HG03521 (cell line): ENCODE results near the gene MMP11.
A peak's percentile ranks its signal among the peaks of the same experiment; 100 is the strongest.

Experiments used
- ATAC-seq: cut with Tn5 transposase; IDR thresholded peaks from one replicate; pipeline ENCODE4 v1.9.1; 2021; ENCODE audit warnings: mild to moderate bottlenecking, moderate library complexity; ENCODE audit not compliant: unreplicated experiment

MMP11 gene

DNA sequence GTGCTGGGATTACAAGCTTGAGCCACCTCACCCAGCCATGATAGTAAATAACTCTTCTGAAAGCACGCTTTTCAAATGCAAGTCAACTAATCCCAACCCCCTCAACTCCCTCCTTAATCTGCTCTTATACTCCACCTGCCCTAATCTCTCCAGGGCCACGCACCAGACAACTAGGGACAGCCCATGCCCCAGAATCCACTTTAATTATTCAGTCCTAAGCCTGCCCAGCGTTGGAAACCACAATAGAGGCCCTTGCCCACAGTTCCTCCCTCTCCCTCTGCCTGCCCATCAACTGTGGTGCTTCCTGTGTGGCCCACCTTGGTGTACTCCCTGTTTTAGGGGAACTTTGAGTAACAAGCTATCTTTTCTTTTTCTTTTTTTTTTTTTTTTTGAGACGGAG is 15.8 kb upstream of the MMP11 start:
- ATAC-seq: no peak

DNA sequence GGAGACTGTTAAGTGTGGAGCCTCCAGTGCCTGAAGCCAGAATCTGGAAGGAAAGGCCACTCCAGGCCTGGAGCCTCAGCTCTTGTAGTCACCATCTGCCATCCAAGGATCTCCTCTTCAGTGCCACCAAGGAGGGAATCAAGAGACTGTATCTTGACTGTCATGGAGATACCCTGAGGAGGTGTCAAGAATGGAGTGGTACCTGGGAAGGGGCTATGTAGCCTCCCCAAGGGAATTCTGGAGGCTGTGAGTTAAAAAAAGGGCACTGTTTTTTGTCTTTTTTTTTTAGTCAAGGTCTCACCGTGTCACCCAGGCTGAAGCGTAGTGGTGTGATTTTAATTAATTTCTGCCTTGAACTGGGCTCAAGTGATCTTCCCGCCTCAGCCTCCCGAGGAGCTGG is 13.1 kb upstream of the MMP11 start:
- ATAC-seq: no peak

DNA sequence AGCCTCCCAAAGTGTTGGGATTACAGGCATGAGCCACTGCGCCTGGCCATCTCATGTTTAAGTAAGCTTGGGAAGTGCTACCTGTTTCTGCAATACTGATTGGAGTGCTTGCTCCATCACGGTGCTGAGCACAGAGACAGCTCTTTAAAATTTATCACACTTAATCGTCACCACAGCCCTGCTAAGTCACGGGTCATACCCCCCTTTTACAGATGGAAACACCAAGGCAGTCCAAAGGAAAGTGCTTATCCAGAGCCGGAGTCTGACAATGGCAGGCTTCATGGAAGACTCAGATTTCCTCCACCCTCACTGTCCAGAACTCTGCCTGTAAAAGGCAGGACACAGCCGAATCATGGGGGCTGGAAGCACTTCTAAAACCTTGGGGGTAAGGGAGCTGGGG is 12.6 kb upstream of the MMP11 start:
- ATAC-seq: no peak

DNA sequence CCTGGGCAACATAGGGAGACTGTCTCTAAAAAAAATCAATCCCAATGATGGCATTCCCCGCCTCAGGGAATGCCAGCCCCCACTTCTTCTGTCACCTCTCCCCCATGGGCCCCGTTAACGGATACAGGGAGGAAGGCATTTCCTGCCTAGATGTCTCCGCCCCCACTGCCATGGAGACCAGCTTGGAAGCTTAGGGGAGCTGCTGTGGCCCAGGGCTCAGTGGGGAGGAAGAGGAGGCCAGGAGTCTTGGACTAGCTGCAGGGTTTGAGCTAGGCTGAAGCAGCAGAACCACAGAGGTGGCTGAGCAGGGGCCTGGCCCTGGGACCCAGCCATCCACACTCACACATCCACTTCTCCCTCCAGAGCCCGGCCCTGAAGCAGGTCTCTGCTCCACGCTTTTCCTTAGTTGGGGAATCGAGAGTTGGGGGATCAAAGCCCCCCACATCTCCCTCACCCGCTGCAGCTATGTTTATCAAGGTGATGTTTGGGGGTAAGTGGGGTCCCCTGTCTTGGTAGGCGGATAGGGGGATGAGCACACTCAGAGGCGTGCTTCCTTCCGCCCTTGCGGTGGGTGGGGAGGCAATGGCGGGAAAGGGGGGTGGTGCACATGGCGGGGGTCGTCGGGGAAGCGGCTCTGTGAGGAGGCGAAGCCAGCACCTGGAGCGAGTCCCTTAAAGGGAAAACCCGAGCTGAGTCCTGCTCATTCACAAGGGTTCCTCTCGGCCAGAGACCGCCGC is 9.6 kb upstream of the MMP11 start, which contains the start of gene C22orf15:
Gene C22orf15 (plus strand): TSS at position 149 of the 737 bp plus-strand sequence. CDS start 317 bp downstream, at position 466.
- ATAC-seq: no peak

DNA sequence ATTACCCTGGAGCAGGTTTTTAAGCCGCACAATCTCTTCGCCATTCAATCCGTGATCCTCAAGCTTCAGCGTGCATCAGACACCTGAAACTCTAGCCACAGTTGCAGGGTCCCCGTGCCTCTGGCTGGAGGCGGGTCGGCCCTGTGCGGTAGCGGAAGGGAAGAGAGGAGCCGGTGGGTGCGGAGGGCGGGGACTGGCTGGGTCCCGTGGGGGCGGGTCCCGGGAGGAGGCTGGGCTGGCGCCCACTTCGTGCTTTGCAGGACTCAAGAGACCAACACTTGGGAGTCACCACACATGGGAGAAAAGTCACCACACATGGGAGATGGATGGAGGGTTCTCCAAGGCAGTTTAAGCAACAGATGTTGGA is 9.1 kb upstream of the MMP11 start:
- ATAC-seq: no peak

DNA sequence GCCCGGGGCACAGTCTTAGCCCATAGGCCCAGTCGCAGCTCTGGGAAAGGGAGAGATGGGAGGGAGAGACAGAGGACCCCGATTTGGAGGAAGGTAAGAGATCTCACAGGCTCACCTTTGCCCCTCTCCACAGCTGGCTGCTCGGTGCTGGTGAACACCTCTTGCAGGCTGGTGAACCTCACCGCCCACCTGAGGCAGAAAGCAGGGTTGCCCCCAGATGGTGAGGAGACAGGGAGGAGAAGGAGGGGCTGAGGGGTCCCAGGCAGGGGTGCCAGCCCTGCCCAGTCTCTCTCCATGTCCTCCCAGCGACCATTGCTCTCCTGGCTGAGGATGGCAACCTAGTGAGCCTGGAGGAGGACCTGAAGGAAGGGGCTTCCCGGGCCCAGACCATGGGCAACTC is 8.7 kb upstream of the MMP11 start:
- ATAC-seq: no peak

DNA sequence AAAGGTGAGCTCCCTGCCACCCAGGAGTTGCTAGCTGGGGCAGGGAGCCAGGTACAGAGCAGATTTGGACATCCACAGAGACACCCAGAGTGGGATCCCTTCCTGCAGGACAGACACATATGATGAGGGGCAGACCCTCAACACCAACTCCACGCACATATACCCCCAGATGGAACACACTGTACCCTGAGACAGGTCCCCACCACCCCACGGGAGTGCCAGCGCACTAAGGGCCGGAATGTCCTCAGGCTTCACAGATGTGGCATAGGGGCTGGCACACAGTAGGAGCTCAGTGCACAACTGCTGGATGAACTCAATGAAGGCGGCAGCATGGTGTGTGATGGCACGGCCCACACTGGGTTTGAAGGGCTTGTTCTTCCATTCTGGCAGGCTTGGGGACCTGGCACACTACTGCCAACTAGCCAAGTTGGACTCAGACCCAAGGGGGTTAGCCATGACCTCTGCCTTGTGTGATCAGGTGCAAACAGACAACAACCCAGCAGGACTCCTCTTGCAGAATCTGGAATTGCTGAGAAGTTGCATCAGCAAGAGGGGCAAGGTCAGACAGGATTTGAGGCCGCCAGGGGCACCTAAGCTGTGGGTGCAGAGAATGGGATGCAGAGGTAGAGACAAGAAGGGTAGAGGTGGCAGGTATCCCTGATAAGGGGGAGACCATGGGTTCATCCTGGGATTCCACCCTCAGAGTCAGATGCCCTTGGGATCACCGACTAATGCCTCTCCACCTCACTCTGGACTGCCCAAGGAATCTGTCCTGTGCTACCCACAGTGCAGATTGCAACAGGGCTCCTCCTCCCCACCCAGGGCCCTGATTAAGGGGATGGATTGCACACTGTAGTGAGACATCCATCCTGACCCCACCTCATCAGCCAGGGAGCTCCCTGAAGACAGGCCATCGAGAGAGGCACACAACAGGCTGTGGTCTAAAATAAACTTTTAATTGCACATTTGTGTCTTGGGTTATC is 7.5 kb upstream of the MMP11 start:
- no peak for ATAC-seq

DNA sequence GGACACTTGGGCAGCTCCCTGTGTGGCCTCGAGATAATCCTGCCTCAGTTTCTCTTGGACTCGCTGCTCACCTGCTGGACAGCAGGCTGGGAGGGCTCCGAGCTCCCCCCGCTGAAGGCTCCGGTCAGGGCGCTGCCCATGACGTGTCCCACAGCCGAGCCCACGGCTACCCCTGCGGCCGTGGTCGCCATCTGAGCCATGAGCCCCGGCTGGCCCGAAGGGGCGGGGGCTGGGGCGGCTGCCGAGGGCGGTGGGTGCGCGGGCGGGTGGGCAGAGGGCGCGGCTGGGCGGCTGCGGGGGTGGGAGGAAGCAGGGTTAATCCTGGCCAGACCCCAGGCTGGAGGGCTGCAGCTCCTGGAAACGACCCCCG is 5.4 kb upstream of the MMP11 start:
- no peak for ATAC-seq

DNA sequence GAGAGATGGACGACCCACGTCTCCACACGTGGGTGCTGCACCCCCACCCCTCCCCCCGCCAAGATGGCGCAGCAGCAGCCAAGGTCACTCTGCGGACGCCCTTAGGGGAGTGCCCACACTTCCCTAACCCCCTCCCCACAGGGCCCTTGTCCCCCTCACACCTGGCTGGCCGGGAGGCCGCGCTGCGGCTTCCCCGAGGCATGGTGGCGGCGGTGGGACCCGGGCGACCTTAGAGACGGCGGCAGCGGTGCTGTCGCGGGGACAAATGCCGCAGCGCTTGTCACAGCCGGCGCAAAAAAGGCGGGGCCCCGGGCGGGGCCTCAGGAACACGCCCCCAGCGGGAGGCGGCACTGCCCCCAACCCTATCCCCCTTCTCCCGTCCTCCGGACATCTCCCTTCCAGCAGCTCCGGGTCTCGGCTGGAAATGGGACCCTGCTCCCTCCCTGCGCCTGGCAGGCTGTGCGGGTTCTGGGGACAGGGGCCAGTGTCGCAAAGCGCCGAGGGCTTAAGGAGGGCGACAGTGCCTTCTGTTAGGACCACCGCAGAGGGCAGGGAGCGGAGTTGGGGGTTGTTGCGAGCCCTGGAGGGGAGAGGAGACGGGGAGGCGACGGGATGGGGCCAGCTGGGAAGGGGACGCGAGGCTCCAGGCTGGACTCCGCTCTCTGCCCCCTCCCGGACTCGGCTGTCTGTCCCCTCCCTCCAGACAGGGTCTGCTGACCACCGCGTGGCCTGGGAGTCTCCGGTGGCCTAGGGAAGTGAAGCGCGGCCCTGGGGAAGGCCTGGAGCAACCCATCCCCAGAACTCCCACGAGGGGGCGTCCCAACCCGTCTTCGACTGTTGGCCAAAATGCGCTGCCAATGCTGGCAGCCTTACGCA is 4.7 kb upstream of the MMP11 start, which contains the start of gene CHCHD10:
Gene CHCHD10 (minus strand): TSS at position 300 of the 876 bp plus-strand sequence. CDS start 98 bp downstream, at position 202.
- peak; percentile 54 for ATAC-seq

DNA sequence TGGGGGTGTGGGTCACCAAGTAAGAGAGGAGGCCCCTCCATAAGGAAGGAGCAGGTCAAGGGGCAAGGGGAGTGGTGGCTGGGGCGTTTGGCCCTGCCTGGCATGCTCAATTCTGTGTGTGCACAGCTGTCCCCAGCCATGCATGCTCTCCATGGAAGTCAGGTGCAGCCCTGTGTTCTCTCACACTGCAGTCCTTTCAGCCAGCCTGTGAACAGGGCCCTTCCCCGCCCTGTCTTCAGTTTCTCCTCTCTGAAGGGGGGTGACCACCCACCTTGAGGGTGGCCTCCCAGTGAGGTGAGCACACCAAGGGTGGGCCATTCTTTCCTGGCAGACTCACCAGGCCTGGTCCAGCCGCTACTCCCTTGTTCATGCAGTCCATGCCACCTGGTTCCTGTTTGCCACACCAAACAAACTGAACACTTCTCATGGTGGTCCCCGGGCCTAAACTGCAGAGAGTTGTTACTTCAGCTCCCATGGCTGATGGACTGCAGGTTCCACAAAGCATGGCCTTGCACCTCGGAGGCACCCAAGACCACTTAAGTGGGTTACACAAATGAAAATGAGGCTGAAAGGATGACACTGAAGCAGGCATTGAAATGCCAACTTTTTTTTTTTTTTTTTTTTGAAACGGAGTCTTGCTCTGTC is 3.2 kb upstream of the MMP11 start:
- ATAC-seq: no peak

DNA sequence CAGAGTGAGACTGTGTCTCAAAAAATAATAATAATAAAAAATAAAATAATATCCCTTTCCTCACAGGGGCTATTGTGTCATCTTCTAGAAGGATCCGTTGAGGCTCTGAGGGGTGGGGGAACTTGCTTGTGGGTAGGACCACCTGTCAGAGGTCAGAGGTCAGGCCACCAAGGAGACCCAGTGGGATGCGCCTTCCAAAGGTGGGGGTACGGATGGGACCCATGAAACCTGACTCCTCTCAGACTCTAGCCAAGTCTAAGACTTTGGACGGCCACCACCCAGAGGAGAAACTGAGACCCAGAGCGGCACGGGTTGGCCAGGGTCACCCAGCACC is 367 bp upstream of the MMP11 start:
- no peak for ATAC-seq

DNA sequence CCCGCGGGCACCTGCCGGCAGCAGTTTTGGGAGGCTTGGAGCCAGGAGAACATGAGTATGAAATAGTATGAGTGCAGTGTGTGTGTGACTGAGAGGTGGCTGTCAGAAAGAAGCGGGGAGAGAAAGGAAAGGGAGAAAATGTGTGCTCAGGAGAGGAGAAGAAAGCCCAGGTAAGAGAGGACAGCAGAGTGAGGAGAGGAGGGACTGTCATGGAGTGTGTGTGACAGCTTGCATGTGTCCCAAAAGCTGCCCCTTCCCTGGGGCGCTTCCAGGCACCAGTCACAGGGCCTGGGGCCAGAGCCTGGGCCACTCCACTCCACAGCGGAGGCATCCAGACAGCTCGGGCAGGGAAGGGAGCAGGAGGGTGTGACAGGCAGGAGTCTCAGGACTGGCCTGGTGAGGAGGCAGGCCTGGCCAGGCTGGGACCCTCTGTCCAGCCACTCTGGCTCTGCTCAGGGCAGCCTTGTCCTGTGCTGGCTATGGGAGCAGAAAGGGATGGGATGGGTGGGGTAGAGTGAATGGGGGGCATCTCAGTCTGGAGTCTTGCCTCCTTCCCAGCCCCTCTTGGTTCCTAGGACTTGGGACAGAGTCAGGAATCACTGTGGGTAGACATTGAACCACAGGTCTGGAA is 949 bp downstream of the MMP11 start:
- ATAC-seq: no peak

DNA sequence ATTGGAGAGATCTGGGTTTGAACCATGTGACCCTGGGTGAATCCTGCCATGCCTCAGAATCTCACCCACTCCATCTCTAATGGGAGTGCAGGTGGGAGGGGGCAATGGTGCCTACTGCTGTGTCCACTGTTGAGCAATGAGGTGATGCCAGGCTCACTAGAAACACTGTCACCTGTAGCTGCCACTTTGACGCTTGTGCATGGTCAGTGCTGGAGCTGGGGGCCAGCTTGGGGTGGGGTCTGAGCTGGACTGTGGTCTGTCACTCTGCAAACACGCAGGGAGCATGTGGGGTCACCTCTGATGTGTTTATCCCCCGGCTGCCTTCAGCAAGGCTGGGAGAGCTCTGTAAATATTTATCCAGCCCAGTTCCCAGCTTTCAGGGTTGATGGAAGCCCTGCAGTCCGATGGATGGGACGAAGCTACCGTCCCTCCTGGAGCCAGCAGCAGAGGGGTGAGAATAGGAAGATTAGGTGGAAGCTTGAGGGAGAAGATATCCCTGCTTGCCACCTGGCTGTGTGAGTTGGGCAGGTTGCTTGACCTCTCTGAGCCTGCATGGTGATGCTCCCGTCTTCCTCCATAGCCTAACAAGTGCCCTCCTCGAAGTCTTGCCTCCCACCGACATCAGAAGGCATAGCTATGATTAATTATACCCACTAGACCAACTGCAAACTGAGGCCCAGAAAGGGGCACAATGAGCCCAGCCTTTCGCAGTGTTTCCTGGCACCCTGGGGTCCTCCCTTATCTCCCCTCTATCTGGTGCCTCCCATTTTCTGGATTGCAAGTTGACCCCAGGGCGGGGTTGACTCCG is 1.7 kb downstream of the MMP11 start:
- ATAC-seq: no peak

DNA sequence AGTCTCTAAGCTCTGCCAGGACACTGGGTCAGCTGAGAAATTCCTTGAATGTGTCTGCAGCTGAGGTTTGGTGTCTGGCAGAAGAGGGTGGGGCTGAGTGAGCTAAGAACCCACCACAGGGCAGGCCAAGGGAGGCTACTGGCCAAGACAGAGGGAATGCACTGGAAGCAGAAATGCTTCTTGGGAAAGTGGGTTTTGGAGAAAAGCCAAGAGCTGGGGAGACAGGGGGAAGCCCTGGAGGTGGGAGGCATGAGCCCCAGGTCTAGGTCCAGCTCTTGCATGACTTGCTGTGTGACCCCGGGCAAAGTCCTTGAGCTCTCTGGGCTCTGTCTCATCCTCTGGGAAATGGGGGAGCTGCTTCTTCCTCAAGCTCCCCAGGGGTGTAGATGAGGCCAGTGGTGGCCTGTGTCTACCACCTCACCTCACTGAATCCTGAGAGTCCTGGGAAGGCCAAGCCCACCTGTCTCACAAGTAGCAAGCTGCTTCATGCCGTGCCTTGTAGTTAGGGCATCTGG is 2.3 kb downstream of the MMP11 start:
- no peak for ATAC-seq

DNA sequence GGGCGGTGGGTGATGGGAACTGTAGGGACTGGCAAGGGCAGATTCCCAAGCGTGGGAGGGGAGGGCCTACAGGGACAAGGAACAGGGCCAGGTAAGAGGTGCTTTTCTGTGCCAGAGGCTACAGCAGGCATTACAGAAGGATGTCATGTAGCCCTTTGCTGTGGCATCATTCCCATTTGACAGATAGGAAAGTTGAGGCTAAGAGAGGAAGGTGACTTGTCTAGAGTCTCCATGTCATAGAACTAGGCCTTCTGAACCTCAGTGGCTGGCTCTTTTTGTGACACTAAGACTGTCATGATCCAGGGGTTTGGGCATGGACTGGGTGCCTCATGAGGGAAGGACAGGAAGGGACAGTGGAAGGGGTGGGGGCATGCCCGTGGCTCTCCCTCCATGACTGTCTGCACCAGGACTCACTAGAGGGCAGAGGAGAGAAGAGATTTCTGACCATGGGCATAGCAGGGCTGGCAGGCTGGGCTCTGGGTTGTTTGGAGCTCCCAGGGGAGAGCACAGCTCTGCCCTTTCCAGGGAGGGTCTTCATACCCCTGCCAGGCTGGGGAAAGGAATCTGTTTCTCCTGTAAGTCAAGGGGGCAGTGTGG is 3.2 kb downstream of the MMP11 start:
- no peak for ATAC-seq

DNA sequence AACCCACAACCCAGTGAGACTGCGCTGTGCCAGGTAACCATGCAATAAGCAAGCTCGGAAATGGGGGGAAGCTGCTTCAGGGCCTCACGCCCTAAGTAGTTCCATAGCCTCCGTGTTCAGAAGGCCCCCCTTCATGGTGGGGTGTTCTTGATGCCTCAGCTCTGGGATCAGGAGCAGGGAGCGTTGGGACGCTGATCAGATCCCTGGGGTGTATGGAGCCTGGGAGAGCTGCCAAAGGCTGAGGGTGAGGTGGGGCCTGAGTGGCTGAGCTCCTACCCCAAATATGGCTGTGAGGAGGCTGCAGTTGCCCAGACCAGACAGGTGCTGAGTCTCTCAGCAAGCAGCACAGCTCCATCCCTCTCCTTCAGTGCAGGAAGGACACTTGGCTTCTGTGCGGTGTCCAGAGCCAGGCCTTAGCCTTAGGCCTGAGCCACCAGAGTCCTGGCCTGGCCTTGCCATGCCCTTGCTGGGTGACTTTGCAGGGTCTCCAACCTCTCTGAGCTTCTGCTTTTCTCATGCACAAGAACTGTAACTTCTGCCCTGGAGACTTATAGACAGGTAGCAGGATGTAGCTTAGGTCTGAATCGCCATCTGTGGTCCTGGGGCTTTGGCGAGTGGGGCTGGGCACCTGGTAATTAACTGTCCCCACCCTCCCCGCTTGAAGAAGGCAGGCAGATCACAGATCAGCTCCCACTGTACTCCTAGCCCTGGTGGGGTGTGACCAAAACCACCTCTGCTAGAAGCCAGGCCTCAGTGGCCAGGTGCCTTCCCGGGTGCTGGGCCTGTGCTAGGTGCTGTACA is 5.3 kb downstream of the MMP11 start:
- no peak for ATAC-seq

DNA sequence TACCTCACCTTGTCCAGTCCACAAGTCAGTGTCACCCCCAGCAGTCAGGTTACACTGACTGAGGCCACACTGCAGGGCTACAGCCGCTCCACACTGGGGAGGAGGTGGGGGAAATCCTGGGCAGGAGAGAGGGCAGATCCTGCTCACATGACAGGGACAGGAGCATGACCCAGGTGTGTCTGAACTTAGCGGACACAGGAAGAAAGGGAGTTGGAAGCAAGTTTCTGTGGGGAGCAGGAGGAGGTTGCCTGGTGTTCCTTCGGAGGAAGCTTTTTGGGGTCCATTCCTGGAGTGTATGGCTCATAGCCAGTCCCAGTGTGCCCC is 5.9 kb downstream of the MMP11 start:
- no peak for ATAC-seq

DNA sequence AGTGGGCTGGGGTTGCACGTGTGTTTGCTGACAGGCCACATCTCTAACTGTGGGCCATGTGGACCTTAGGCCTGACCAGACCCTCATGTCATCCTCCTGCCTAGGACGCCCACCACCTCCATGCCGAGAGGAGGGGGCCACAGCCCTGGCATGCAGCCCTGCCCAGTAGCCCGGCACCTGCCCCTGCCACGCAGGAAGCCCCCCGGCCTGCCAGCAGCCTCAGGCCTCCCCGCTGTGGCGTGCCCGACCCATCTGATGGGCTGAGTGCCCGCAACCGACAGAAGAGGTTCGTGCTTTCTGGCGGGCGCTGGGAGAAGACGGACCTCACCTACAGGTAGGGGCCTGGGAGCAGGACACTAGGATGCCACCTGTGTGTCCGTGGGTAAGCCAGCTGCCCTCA is 6.4 kb downstream of the MMP11 start:
- no peak for ATAC-seq
